NAMALWA (cell line): Measurements from ENCODE around the gene FASN.
"Not testable (repeated sequence)": the region's sequence is repeated elsewhere in the genome, so short reads cannot be mapped to it uniquely, and the experiment has no call there.

ENCODE experiments used
- DNase-seq: peaks from one replicate; pipeline ENCODE4 v3.0.0-alpha.2; 2015; ENCODE audit warnings: low spot score

The FASN gene

GRCh38 chr17:82098169-82098938, at the start of gene FASN:
Gene FASN (minus strand): TSS chr17:82098236. CDS start chr17:82096445, 1,791 bp downstream.
- peak; percentile 96 for DNase-seq

GRCh38 chr17:82146663-82147654, 48.9 kb upstream of the FASN start:
- no peak for DNase-seq

- DNase-seq = no peak
Observed at GRCh38 chr17:82145550-82146155, 47.6 kb upstream of the FASN start.

GRCh38 chr17:82143333-82143732, 45.3 kb upstream of the FASN start:
- no peak for DNase-seq

GRCh38 chr17:82139961-82140360, 41.9 kb upstream of the FASN start:
- not testable (repeated sequence) for DNase-seq

- DNase-seq = no peak
Observed at GRCh38 chr17:82138511-82138992, 40.5 kb upstream of the FASN start.

GRCh38 chr17:82134101-82134500, 36.1 kb upstream of the FASN start:
- DNase-seq = no peak

GRCh38 chr17:82133166-82133953, 35.3 kb upstream of the FASN start:
- DNase-seq = not testable (repeated sequence)

- no peak for DNase-seq
Observed at GRCh38 chr17:82129095-82129494, 31.1 kb upstream of the FASN start.

- DNase-seq = no peak
Observed at GRCh38 chr17:82128287-82128686, 30.3 kb upstream of the FASN start.

- DNase-seq = no peak
Observed at GRCh38 chr17:82127704-82128103, 29.7 kb upstream of the FASN start.

- no peak for DNase-seq
Observed at GRCh38 chr17:82127315-82127595, 29.2 kb upstream of the FASN start.

GRCh38 chr17:82126556-82127314, 28.7 kb upstream of the FASN start:
- no peak for DNase-seq

GRCh38 chr17:82124101-82124500, 26.1 kb upstream of the FASN start:
- no peak for DNase-seq

- DNase-seq = peak; percentile 52
Observed at GRCh38 chr17:82121660-82122629, 23.9 kb upstream of the FASN start.

- DNase-seq = no peak
Observed at GRCh38 chr17:82121246-82121645, 23.2 kb upstream of the FASN start.

GRCh38 chr17:82120148-82120547, 22.1 kb upstream of the FASN start:
- DNase-seq = no peak

- no peak for DNase-seq
Observed at GRCh38 chr17:82118815-82119380, 20.9 kb upstream of the FASN start.

- DNase-seq = no peak
Observed at GRCh38 chr17:82118168-82118814, 20.3 kb upstream of the FASN start.
